Measurements from ENCODE around the gene PHC2.

Gene PHC2

DNA sequence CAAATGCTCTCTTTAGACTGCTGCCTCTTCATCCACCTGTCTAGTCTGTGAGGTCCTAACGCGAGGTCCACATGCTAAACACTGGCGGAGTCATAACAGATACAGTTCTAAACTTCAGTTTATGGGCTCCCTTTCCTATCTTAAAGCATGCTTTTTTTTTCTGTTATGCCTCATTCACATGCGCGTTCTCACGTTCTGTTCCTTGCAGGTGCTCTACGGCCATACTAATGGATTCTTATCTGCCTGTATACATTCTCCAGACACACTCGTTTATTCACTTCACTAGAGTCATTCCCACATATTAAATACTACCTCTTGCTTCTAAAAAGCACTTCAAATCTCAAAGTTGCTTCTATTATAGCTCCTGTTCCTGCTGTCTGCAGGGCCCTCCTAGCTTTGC is 38.7 kb downstream of the PHC2 start:
- no peak overlapping the region for H3K4me3 ChIP-seq (ENCODE audit: low read depth, low read length)
- TF ChIP-seq, protein P1, sequence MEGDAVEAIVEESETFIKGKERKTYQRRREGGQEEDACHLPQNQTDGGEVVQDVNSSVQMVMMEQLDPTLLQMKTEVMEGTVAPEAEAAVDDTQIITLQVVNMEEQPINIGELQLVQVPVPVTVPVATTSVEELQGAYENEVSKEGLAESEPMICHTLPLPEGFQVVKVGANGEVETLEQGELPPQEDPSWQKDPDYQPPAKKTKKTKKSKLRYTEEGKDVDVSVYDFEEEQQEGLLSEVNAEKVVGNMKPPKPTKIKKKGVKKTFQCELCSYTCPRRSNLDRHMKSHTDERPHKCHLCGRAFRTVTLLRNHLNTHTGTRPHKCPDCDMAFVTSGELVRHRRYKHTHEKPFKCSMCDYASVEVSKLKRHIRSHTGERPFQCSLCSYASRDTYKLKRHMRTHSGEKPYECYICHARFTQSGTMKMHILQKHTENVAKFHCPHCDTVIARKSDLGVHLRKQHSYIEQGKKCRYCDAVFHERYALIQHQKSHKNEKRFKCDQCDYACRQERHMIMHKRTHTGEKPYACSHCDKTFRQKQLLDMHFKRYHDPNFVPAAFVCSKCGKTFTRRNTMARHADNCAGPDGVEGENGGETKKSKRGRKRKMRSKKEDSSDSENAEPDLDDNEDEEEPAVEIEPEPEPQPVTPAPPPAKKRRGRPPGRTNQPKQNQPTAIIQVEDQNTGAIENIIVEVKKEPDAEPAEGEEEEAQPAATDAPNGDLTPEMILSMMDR (IDR thresholded peaks at IDR 0.05; ENCODE audit: low read depth, low read length, missing control alignments): no peak
- DNase-seq (ENCODE audit: low read depth): no peak

GRCh38 chr1:33391343-33392078 is 39.4 kb downstream of the PHC2 start:
- TF ChIP-seq, protein P1 (IDR thresholded peaks at IDR 0.05; ENCODE audit: low read depth, low read length, missing control alignments): no peak
- DNase-seq (ENCODE audit: low read depth): no peak
- H3K4me3 ChIP-seq (ENCODE audit: low read depth, low read length): no peak overlapping the region

DNA sequence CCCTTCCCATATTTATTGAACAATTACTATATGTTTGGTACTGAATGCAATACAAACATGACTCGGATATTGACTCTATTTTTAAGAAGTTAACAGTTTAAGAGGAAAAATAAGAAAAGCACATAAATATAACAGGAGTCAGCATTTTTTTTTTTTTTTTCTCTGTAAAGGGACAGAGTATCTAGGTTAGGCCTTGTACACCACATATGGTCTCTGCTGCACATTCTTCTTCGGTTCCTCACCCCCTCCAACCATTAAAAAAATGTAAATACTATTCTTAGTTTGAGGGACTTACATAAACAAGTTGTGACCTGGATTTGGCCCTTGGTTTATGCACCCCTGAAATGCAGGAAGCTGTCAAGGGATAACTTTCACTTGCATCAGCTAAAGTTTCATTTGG is 40.4 kb downstream of the PHC2 start:
- DNase-seq (ENCODE audit: low read depth): no peak

DNA sequence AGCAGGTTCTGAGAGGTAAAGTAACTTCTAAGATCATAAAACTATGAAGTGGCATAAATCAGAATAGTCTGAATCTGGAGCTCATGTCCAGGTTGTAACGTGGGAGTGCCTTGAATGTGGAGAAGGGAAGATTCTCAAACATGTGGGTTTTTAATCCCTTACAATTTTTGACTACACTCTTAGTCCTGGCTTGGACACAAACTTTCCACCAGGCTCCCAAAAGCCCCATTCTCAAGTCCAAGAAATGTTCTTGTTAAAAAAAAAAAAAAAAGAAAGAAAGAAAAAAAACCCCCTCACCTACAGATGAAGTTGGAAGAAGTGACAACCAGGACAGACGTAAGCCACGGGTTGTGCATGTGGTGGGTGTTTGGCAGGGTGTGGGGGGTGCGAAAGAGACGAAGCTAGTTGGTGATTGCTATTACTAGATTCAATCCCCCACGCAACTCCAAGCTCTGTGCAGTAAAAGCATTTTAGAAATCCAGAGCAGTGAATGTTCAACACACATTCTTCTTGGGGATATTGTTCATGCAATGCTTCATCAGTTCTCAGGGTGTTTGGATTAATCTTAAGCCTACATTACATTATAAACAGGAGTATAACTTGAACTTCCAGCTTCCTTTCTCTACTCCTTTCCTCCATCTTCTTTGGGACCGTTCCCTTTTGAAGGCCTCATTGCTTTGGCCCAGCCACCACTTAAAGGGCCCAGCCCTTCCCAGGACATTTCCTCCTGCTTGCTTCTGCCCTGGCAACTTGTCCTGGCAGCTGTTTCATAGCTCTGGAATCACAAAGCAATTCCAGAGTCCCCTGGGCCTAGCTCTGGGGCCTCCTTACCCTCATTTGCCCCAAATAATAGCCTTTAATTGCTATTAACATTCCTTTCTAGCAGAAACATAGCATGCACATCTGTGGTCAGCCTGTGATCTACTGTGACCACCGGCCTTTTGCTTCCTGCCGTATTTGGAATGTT is 41.8 kb downstream of the PHC2 start:
- DNase-seq (ENCODE audit: low read depth): no peak
- TF ChIP-seq, protein P1 (IDR thresholded peaks at IDR 0.05; ENCODE audit: low read depth, low read length, missing control alignments): no peak
- H3K4me3 ChIP-seq (ENCODE audit: low read depth, low read length): no peak overlapping the region

More for the DNA sequence above, 40.4 kb downstream of the PHC2 start:
- TF ChIP-seq, protein P1 (IDR thresholded peaks at IDR 0.05; ENCODE audit: low read depth, low read length, missing control alignments): no peak
- H3K4me3 ChIP-seq (ENCODE audit: low read depth, low read length): no peak overlapping the region

GRCh38 chr1:33387625-33388024 is 43.3 kb downstream of the PHC2 start:
- no peak overlapping the region for H3K4me3 ChIP-seq (ENCODE audit: low read depth, low read length)
- TF ChIP-seq, protein P1 (IDR thresholded peaks at IDR 0.05; ENCODE audit: low read depth, low read length, missing control alignments): no peak
- no peak for DNase-seq (ENCODE audit: low read depth)

DNA sequence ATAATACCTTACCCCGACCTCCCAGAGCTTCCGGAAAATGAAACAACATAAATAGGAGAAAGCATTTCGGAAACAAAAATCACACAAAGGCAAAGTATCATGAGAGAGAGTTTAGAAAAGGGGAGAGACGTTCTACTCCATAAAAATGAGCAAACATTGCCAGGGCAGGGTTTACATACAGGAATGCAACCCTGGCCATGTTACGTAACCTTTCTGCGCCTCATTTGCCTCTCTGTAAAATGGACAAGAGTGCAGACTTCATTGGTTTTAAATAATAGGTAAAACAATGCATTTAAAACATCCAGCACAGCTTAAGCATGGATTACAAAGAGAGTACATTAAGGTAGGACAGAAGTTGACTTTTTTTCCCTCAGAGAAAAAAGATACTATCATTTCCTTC is 45.6 kb downstream of the PHC2 start:
- no peak overlapping the region for H3K4me3 ChIP-seq (ENCODE audit: low read depth, low read length)
- no peak for DNase-seq (ENCODE audit: low read depth)
- TF ChIP-seq, protein P1 (IDR thresholded peaks at IDR 0.05; ENCODE audit: low read depth, low read length, missing control alignments): no peak
